Ishikawa (cell line): ENCODE data around the gene STATH.

Experiments
- CEBPB ChIP-seq: IDR thresholded peaks from 2 replicates; pipeline ENCODE4 v1.6.1; 2012
- EP300 ChIP-seq: IDR thresholded peaks from 2 replicates; pipeline ENCODE4 v1.6.1; 2012; ENCODE audit warnings: borderline replicate concordance
- RAD21 ChIP-seq: IDR thresholded peaks from 2 replicates; pipeline ENCODE4 v1.6.1; 2012; ENCODE audit warnings: low read depth
- TCF12 ChIP-seq: IDR thresholded peaks from 2 replicates; pipeline ENCODE4 v1.6.1; 2012; ENCODE audit warnings: low read depth
- ZBTB7A ChIP-seq: IDR thresholded peaks from 2 replicates; pipeline ENCODE4 v1.6.1; 2012; ENCODE audit warnings: low read depth
- TF ChIP-seq, protein P1 (sequence below): IDR thresholded peaks from 2 replicates; pipeline ENCODE4 v1.6.1; 2012; ENCODE audit warnings: low read depth, mild to moderate bottlenecking
- TF ChIP-seq, protein P2 (sequence below): IDR thresholded peaks from 2 replicates; pipeline ENCODE4 v1.6.1; 2012
- TF ChIP-seq, protein P3 (sequence below): IDR thresholded peaks from 2 replicates; pipeline ENCODE4 v1.6.1; 2012

DNA sequence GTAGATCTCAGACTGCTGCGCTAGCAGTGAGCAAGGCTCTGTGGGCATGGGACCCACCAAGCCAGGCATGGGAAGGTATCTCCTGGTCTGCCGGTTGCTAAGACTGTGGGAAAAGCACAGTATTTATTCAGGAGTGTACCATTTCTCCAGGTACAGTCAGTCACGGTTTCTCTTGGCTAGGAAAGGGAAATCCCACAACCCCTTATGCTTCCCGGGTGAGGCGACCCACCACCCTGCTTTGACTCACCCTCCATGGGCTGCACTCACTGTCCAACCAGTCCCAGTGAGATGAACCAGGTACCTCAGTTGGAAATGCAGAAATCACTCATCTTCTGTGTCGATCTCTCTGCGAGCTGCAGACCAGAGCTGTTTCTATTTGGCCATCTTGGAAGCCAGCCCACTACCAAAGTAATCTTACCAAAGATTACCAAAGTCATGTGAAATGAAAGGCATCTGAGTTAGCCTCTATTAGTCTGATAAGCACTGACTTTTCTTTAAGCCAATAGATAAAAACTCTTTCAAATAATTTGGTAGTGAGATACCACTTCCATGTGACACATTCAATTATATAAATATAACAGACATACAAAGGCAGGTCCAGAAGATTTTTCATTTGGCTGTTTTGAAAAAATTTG, 46.0 kb downstream of the STATH start:
- TF ChIP-seq, protein P1, sequence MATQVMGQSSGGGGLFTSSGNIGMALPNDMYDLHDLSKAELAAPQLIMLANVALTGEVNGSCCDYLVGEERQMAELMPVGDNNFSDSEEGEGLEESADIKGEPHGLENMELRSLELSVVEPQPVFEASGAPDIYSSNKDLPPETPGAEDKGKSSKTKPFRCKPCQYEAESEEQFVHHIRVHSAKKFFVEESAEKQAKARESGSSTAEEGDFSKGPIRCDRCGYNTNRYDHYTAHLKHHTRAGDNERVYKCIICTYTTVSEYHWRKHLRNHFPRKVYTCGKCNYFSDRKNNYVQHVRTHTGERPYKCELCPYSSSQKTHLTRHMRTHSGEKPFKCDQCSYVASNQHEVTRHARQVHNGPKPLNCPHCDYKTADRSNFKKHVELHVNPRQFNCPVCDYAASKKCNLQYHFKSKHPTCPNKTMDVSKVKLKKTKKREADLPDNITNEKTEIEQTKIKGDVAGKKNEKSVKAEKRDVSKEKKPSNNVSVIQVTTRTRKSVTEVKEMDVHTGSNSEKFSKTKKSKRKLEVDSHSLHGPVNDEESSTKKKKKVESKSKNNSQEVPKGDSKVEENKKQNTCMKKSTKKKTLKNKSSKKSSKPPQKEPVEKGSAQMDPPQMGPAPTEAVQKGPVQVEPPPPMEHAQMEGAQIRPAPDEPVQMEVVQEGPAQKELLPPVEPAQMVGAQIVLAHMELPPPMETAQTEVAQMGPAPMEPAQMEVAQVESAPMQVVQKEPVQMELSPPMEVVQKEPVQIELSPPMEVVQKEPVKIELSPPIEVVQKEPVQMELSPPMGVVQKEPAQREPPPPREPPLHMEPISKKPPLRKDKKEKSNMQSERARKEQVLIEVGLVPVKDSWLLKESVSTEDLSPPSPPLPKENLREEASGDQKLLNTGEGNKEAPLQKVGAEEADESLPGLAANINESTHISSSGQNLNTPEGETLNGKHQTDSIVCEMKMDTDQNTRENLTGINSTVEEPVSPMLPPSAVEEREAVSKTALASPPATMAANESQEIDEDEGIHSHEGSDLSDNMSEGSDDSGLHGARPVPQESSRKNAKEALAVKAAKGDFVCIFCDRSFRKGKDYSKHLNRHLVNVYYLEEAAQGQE = no peak
- TF ChIP-seq RAD21 (no peak), CEBPB (no peak), EP300 (no peak), TCF12 (no peak), ZBTB7A (no peak)
- TF ChIP-seq, protein P2, sequence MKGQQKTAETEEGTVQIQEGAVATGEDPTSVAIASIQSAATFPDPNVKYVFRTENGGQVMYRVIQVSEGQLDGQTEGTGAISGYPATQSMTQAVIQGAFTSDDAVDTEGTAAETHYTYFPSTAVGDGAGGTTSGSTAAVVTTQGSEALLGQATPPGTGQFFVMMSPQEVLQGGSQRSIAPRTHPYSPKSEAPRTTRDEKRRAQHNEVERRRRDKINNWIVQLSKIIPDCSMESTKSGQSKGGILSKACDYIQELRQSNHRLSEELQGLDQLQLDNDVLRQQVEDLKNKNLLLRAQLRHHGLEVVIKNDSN = no peak
- TF ChIP-seq, protein P3, sequence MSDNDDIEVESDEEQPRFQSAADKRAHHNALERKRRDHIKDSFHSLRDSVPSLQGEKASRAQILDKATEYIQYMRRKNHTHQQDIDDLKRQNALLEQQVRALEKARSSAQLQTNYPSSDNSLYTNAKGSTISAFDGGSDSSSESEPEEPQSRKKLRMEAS = no peak
